ENCODE measurements around the gene APBA1. TPM values are rescaled to one million over a fixed set of nuclear protein-coding genes. Genes with fewer than 3 reads are reported as not detected.

The APBA1 gene
- total RNA-seq, 1 donor from 2014 or later, result 6.2 TPM

Other genes starting within 250 kb of the APBA1 start
- 30.1 and 49.6 TPM in 2 replicates for gene PTAR1, start 87.6 kb upstream of the APBA1 start, total RNA-seq
- gene CFAP95, start 148.4 kb upstream of the APBA1 start, total RNA-seq, result not detected in 2 replicates